Upper lobe of left lung (tissue), 6 donors: ENCODE results near the gene RCN2. TPM values are rescaled to one million over a fixed set of nuclear protein-coding genes. Genes with fewer than 3 reads are reported as not detected.

Source experiments
- ATAC-seq, 2 donors: fragments of 200-7000 bp; cut with Tn5 transposase; one replicate each; pipeline ENCODE4 v1.9.1; 2022; ENCODE audit warnings: mild to moderate bottlenecking in 2 of 2, moderate library complexity in 2 of 2; ENCODE audit not compliant: low FRiP score in 2 of 2
- DNase-seq, 2 donors: peaks; one replicate each; pipeline ENCODE4 v3.0.0-alpha.2; 2019 to 2020
- H3K27ac ChIP-seq, 4 donors: fragments of 200-600 bp; sonication (generic); one replicate each; pipeline ENCODE4 v1.5.1; 2016 to 2019
- H3K27me3 ChIP-seq, 4 donors: fragments of 200-600 bp; sonication (generic); one replicate each; pipeline ENCODE4 v1.5.1; 2017 to 2019
- H3K36me3 ChIP-seq, 4 donors: fragments of 200-600 bp; sonication (generic); one replicate each; pipeline ENCODE4 v1.5.1; 2016 to 2019
- H3K4me1 ChIP-seq, 4 donors: fragments of 200-600 bp; sonication (generic); one replicate each; pipeline ENCODE4 v1.5.1; 2018 to 2019
- H3K4me3 ChIP-seq, 4 donors: fragments of 200-600 bp; sonication (generic); one replicate each; pipeline ENCODE4 v1.5.1; 2017 to 2019; ENCODE audit warnings: mild to moderate bottlenecking in 2 of 4, moderate library complexity in 1 of 4
- H3K9me3 ChIP-seq, 4 donors: fragments of 200-600 bp; sonication (generic); one replicate each; pipeline ENCODE4 v1.5.1; 2018 to 2019
- CTCF ChIP-seq, 6 experiments: fragments of 450-650 bp in 4 of 6; fragments of 200-600 bp in 2 of 6; sonication (generic) in 2 of 6; IDR thresholded peaks; one replicate each; pipeline ENCODE4 v1.5.1; 2016 to 2019; ENCODE audit warnings: antibody characterized with exemption in 6 of 6
- EP300 ChIP-seq, 4 donors: sonication (generic); formaldehyde crosslinking; IDR thresholded peaks; one replicate each; pipeline ENCODE4 v1.5.1; 2017; ENCODE audit warnings: antibody characterized with exemption in 4 of 4, control low read depth in 2 of 4
- POLR2A ChIP-seq, 4 donors: fragments of 450-650 bp; IDR thresholded peaks; one replicate each; pipeline ENCODE4 v1.5.1; 2016 to 2017; ENCODE audit warnings: antibody characterized with exemption in 4 of 4, mild to moderate bottlenecking in 2 of 4
- POLR2AphosphoS5 ChIP-seq, 2 donors: sonication (generic); formaldehyde crosslinking; IDR thresholded peaks; one replicate each; pipeline ENCODE4 v1.5.1; 2017; ENCODE audit warnings: antibody characterized with exemption in 2 of 2
- WGBS, 2 donors: methylation state at CpG; one replicate each; pipeline ENCODE4 v1.1.5; 2017 to 2018; 5-methylcytosine and 5-hydroxymethylcytosine counted together
- total RNA-seq, 6 donors: library from RNA; depleted of rRNA in 4 of 6; stranded (reverse); fragments of >200 nt in 4 of 6; gene quantifications; one replicate each; pipeline versions ENCODE4 v1.1.0 to v1.2.1, GENCODE V29; 2016 to 2021
- donor health status: DM: no; HTN: no; CAD: no; lungs with moderate emphysema.
- donor health status: DM: no; HTN: yes; CAD: no; lungs with severe emphysema.

RCN2 gene
- total RNA-seq, 6 donors from 2014 or later = 17.8 to 43.9 (median 32.7) TPM

GRCh38 chr15:76986743-76987142 is 55.2 kb downstream of the RCN2 start:
- Histone ChIP-seq H3K27ac (no peak overlapping the region), H3K4me1 (peaks cover 3 to 23% (median 10%) of the 10 kb centered on the region in 4 donors), H3K9me3 (no peaks in the 10 kb centered on the region), H3K27me3 (no peaks in the 10 kb centered on the region), H3K36me3 (no peaks in the 10 kb centered on the region), H3K4me3 (no peak overlapping the region)
- 60 to 79% methylated on average over 3 of the region's 3 CpGs for whole genome bisulfite sequencing, 2 donors
- ATAC-seq (no peak), DNase-seq (no peak)
- TF ChIP-seq POLR2A (IDR thresholded peaks at IDR 0.05) = no peak
- TF ChIP-seq POLR2AphosphoS5 (IDR thresholded peaks at IDR 0.05) = no peak
- no peak for TF ChIP-seq CTCF (IDR thresholded peaks at IDR 0.05)
- no peak for TF ChIP-seq EP300 (IDR thresholded peaks at IDR 0.05)

- WGBS, 2 donors = 89 to 94% methylated on average over 6 of the region's 6 CpGs
- TF ChIP-seq POLR2AphosphoS5 (IDR thresholded peaks at IDR 0.05) (no peak), EP300 (IDR thresholded peaks at IDR 0.05) (no peak), CTCF (IDR thresholded peaks at IDR 0.05) (no peak), POLR2A (IDR thresholded peaks at IDR 0.05) (no peak)
- H3K4me1 ChIP-seq = peaks cover 3 to 24% (median 11%) of the 10 kb centered on the region in 4 donors
- H3K9me3 ChIP-seq = no peaks in the 10 kb centered on the region
- H3K4me3 ChIP-seq = no peak overlapping the region
- no peak overlapping the region for H3K27ac ChIP-seq
- no peaks in the 10 kb centered on the region for H3K27me3 ChIP-seq
- ATAC-seq = no peak
- no peak for DNase-seq
- H3K36me3 ChIP-seq = no peaks in the 10 kb centered on the region
These were observed 55.7 kb downstream of the RCN2 start for GRCh38 chr15:76987276-76987675.

GRCh38 chr15:76987896-76988860 is 56.6 kb downstream of the RCN2 start:
- H3K36me3 ChIP-seq = no peaks in the 10 kb centered on the region
- TF ChIP-seq EP300 (IDR thresholded peaks at IDR 0.05) (no peak), CTCF (IDR thresholded peaks at IDR 0.05) (no peak), POLR2AphosphoS5 (IDR thresholded peaks at IDR 0.05) (no peak), POLR2A (IDR thresholded peaks at IDR 0.05) (peak in 1 of 4 donors; percentile 18)
- H3K4me1 ChIP-seq = peaks cover 3 to 24% (median 15%) of the 10 kb centered on the region in 4 donors
- H3K27me3 ChIP-seq = no peaks in the 10 kb centered on the region
- DNase-seq (peak in 1 of 2 donors; percentile 82), ATAC-seq (peak; percentile 36 to 86)
- 59 to 67% methylated on average over 8 to 11 of the region's 11 CpGs for WGBS, 2 donors
- peak overlapping the region; percentile 7 to 73 (median 36) for H3K27ac ChIP-seq
- H3K9me3 ChIP-seq = no peaks in the 10 kb centered on the region
- H3K4me3 ChIP-seq = no peak overlapping the region

GRCh38 chr15:76988867-76989780 is 57.6 kb downstream of the RCN2 start:
- WGBS, 2 donors = 73 to 74% methylated on average over 12 of the region's 12 CpGs
- no peaks in the 10 kb centered on the region for H3K9me3 ChIP-seq
- H3K4me1 ChIP-seq = peaks cover 3 to 29% (median 15%) of the 10 kb centered on the region in 4 donors
- ATAC-seq (peak; percentile 8 to 45), DNase-seq (no peak)
- TF ChIP-seq POLR2AphosphoS5 (IDR thresholded peaks at IDR 0.05) (no peak), POLR2A (IDR thresholded peaks at IDR 0.05) (no peak), CTCF (IDR thresholded peaks at IDR 0.05) (no peak), EP300 (IDR thresholded peaks at IDR 0.05) (no peak)
- peak overlapping the region; percentile 7 to 73 (median 36) for H3K27ac ChIP-seq
- H3K36me3 ChIP-seq = no peaks in the 10 kb centered on the region
- no peaks in the 10 kb centered on the region for H3K27me3 ChIP-seq
- no peak overlapping the region for H3K4me3 ChIP-seq
